ENCODE measurements around the gene IRF4. TPM values are rescaled to one million over a fixed set of nuclear protein-coding genes. Genes with fewer than 3 reads are reported as not detected.
"Not testable (repeated sequence)": the region's sequence is repeated elsewhere in the genome, so short reads cannot be mapped to it uniquely, and the experiment has no call there.

Gene IRF4
- polyA plus RNA-seq, 1 donor: 0.18 TPM

DNA sequence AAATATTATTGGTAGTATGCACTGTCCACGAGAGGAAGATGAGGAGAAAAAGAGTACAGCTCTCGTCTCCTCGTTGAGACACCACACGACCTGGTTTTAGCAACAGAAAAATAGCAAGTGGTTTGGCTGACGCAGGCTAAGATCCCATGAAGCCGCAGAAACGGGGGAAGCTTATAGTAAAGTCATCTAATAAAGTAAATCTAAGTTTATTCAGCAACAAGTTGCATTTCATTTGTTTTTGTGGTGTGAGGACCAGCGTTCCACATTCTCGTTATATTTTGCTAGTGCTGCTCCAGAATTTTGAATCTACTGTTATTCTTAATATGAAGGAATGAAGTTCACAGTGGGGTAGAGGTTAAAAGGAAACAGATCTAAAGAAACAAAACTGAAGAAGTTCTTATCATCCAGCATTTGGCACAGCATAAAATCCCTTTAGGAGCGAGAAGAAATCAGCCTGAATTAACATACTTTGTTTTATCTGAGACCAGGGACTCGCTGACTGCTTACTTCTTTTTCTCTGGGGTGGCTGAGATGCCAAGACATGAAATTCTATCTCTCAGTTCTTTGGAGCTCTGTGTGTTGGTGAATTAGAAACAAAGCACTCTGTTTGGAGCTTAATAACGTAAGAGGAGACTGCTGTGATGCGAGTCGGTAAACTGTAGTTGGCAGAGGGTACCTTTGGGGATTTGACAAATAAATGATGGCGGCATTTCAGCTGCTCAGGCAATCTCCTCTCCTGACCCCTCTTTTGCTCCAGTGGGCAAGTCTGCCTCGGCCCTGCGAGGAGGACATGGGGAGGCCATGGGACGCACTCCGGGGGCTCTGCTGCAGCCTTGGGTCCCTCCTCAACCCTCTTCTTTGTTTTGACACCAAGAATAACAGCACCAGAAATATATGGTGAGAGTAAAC lies 24.9 kb upstream of the IRF4 start:
- DNase-seq: no peak

DNA sequence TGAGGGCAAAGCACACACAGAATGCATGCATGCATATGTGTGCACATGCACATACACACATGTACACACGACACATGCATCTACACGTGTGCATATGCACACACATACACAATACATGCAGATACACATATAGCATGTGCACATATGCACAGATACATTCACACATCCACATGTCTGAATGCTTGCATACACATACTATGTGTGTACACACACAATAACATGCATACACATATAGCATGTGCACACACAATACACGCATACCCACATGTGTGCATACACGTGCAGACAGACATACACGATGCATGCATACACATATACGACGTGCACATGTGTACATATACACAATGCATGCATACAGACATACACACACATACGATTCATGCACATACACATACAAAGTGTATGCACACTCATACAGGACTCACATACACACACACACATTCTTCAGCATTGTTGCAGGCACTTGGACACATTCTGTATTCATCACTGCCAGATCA lies 24.2 kb upstream of the IRF4 start:
- DNase-seq: no peak

DNA sequence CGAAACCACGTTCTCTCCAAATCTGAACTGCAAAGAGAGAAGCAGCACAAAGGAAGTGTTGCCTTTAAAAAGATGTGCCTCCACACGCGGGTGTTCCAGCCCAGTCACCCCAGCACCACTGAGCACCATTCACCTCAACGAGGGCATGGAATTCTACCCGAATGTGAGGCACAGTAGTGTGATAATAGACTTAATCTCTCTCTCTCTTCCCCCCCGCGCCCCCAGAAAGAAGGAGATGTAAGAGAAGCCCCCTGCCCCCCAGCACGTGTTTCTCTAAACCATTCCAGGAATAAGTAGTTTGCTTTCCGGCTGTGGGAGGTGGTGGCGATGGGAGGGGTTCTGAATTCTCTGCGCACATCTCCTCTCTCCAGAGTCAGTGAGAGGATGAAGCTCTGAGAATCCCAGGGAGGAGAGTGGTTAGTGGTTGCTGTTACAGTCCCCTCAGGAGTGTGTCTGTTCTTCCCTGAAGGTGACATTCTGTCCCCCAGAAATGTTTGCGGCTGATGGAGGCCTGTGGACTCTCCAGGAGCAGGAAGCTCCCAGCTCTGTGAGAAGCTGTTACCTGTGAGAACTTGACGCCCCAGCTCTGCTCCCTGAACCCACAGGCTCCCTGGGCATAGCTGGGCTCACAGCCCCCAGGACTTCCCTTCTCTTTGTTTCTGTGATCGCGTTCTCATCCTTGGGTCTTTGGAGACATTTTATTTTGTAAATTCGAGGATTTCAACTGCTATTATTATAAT lies 23.5 kb upstream of the IRF4 start:
- DNase-seq: no peak

DNA sequence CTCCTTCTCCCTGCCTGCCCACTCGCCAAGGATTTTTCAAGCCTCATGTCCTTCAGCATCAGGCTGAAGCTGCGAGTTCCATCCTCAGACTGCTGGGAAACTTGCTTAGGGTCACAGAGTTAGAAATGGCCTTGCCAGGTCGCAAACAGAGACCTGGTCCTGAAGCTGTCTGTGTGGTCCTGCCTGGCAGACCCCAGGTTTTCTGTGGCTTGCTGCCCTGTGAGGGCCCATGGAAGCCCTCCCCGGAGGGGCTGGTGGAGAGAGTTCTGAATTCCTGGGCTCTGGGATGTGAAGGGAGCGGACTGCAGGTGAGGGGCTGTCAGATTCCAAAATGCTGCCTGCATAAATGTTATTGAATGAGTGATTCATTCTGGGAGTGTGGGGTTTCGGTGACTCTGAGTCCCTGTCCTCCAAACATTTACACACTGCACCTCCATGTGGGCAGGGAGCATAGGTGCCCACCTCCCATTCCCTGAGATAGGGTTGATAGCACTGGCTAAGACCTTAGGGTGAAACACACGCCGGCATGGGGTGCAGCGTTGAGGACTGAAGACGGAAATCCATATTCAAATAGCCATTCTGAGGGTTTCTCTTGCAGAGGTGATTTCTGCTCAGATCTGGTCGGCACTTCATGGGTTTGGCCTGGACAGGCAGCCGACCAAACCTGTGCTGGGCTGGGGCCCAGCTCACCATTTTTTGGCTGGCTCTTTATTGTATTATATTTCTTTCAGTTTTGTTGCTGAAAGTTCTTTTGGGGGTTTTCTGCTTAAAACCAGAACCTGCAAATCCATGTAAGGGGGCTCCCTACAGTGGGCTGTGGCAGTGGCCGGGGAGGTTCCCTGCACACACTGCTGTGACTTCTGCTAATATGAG lies 21.8 kb upstream of the IRF4 start:
- no peak for DNase-seq

DNA sequence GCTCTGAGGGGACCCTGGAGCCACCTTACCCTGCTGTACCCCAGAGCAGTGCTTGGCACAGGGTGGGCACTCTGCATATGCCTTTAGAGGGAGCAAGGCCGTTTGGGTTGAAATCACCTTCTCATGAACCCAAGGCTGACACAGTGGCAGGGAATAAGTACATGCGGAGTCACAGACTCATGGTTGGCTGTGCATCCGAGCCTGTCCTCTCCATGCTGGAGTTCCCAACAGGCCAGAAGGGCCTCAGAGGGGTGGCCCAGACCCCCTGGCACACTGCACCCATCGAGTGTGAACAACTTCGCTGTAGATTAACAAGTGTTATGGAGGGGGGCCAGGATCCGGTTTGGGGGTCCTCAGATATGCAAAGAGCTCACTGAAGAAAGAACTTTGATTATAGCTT lies 21.0 kb upstream of the IRF4 start:
- DNase-seq: no peak

DNA sequence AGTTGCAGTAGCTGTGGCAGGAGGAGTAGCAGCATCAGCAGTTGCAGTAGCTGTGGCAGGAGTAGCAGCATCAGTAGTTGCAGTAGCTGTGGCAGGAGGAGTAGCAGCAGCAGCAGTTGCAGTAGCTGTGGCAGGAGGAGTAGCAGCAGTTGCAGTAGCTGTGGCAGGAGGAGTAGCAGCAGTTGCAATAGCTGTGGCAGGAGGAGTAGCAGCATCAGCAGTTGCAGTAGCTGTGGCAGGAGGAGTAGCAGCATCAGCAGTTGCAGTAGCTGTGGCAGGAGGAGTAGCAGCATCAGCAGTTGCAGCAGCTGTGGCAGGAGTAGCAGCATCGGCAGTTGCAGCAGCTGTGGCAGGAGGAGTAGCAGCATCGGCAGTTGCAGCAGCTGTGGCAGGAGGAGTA lies 19.7 kb upstream of the IRF4 start:
- DNase-seq: not testable (repeated sequence)

DNA sequence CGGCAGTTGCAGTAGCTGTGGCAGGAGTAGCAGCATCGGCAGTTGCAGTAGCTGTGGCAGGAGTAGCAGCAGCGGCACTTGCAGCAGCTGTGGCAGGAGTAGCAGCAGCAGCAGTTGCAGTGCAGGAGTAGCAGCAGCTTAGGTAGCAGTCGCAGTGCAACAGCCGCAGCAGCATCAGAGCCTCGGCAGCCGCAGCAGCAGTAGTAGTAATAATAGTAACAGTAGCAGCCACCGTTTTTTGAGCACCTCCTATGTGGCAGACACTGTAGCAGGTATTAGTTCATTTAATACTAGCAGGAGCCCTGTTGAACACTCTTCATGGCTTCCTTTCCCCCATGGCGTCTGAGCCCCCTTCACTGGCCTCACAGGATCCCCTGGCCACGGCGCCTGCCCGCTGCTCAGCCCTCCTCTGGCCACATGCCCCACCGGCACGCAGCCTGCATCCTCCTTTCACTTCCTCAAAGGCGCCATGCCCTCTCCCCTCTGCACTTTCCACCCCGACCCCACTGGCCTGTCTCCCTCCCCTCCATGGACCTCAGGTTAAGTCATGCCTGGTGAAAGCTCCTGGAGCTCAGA lies 19.1 kb upstream of the IRF4 start:
- DNase-seq: no peak

DNA sequence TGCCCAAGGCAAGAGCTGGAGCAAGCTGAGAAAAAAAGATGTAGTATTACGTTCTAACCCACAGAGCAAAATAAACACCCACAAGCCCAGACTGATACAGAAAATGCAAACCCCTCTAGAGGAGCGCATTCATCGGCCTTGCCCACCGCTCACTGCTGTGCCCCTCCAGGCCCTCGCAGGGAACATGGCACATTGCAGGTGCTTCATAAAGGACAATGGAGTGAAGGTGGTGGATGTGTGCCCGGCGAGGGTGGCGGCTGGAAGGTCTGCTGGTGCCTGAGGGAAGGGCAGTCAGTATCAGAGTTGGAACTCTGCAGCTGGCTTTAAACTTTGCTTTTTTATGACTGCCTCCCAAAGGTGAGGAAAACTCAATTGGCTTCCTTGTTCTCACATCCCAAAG lies 18.5 kb upstream of the IRF4 start:
- DNase-seq: no peak

DNA sequence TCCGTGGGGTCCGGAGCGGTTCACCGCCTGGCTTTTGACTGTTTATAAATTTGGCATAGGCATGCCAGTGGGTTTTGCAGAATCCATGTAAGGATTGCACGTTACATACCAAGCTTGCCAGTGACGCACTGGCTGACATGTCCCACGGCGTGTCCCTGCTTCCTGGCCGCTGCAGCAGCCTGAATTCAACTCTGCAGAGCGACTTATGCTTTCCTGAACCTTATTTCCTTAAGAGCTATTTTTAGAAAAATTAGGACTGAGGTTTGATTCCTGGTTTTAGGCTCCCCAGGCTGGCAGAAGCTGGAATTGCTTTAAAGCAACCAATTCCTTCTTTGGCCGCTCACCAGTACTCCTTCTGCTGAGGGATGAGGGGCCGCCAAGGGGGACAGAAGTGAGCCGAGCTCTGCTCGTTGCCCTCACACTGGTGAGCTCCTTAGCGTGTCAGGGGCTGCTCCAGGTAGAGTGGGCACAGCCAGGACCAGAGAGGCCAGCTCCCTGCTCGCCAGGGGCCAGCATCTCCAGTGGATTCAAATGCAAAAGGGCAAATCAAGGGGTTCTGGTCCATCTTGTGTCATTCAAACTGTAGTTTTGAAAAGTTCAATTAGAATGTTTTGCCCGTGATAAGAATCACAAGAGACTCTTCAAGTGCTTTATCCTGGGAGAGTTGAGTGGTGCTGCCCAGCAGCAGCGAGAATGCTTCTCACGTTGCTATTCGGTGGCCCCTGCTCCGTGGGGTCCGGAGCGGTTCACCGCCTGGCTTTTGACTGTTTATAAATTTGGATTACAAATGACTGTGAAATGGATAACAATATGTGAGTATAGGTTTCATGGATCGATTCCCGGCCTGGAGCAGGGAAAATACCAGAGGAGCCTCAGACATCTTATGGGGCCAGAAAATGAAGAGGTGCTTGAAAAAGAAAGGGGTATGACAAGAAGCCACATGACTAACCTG lies 17.5 kb upstream of the IRF4 start:
- DNase-seq: no peak

DNA sequence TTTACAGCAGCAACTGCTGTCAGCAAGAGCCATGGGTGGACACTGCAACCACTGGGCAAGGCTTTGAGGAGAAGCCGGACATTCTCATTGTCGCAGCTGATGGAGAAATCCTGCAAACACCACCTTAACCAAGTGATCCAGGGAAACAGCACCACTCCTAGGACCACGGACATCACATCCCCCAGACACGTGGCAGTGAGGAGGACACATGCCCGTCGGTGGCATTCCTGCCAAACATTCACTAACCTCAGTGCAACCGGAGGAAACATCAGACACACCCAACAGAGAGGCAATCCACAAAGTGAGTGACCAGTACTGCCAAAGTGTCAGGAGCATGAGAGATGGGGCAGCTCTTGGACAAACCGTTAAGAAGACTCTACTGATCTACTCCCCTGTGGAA lies 16.6 kb upstream of the IRF4 start:
- no peak for DNase-seq

DNA sequence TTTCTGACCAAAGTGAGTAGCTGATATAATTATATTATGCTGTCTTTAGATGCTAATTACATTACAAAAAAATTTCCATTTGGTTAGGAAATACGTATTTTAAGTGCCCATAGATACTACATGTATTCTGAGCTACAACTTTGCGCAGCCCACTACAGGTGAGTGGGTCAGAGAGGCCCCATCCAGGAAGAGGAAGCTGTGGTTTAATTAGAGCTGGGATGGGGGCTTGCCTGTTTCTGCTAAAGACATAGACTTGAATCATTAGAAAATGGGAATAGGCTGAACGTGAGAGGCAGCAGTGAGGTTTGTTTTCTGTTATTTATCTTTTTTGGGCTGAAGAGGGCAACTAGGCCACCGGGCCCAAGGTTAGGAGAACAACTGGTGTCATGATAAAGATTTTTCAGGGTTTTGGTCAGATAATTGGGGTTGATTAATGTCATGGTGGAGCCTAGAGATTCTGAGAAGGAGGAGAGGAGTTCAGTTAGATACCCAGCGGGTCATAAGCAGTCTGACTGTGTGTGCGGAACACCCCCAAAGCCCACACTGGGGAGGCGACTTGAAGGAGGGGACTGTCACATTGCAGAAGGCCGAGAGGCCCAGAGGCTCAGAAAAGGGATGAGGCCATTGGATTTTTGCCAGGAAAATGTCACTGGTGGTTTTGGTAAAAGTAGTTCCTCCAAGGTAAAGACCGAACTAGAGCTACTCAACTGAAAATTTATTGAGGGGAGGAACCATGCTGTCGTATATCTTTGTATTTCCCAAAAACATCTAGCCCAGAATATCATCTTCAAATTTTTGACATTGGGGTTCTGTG lies 14.5 kb upstream of the IRF4 start:
- no peak for DNase-seq

DNA sequence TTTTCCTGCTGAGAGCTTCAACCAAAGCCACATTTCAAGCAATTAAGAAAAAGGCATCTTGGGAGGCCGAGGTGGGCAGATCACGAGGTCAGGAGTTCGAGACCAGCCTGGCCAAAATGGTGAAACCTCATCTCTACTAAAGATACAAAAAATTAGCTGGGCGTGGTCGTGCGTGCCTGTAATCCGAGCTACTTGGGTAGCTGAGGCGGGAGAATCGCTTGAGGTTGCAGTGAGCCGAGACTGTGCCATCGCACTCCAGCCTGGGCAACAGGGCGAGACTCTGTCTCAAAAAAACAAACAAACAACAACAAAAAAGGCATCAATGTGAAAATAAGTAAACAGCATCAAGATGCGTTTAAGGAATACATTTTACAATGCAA lies 13.9 kb upstream of the IRF4 start:
- not testable (repeated sequence) for DNase-seq

DNA sequence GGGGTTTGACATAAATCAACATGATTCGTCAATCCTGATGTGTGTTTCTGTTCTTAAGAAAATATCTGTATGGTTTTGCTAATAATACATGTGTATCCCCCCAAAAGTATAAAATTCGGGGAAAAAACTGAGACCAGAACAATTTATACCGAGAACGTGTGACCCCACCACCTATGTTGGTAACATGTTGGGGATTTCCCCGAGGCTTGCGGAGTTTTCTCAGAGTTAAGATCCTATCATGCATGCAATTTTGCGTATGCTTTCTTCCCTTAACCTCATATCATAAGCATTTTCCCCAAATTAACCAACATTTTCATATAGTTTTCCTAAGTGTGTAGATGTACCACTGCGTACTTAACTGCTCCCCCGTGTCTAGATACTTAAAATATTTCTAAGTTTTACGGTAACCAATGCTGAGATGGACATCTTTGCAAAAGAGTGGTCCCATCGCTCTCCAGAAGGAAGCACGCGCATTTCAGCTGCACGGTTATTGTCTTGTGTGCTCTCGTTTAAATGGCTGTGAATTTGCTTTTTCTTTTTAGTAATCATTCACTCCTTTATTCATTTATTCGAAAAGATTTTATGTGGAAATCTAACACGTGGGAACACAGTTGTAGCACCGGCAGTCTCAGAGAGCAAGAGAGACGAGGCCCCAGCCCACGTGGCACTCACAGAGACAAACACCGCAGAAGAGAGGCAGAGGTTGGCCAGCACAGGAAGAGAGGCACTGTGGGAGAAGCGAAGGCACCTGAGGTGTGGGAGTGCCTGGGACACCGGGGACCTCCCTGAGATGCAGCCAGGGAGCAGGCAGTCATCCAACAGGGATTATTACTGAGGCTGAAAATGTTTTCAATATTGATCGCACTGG lies 13.2 kb upstream of the IRF4 start:
- DNase-seq: no peak

DNA sequence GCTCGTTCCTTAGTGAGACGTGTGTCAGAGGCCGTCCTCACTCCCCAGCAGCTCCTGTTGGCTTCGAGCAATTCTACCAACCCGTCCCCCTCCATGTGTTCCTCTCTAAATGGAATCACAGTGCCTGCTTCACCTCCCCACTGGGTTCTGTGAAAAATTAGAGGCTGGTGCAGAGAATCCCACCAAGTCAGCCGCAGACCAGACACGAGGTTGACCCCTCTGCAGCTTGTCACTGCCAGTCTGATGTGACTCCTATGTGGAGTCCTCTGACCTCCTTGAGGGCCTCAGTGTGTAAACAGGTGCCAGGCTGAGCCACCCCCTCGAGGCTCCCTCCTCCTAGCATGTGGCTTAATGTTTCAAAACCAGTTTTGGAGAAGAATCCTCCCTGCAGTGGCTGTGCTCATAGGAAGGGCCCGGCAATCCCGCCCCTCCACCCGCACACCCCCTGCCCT lies 12.6 kb upstream of the IRF4 start:
- no peak for DNase-seq

DNA sequence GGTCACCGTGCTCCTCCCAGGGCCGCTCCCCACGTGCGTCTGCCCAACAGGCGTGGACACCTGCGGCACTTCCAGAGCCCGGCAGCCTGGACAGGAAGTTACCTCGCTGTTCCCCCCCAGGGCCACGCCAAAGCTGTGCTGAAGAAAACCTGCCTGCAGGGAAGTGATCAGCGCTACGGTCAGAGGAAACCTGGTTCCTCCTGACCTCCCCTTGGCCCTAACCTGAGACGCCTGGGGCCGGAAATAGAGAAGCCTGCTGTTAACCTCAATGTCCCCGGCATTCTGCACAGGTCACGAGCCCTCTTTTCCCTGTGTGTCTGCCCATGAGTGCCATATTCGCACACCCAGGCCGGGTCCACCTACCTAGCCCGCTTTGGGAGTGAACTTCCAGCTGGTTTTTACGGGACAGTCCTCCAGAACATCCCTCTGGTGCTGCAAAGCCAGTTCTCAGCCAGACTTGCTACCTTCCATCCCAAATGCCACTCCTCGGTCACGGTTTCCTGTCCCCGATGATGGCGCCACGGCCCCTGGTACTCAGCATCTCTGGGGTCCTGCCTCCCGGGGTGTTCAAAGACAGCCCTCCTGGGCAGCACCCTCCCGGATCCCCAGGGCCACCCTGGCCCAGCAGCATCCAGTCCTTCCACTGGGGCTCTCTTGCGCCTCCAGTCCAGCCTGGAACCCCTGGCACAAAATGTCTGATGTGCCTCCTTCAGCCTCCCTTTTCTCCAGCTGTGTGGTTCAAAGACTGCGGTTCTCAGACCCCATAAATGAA lies 12.0 kb upstream of the IRF4 start:
- DNase-seq: no peak

DNA sequence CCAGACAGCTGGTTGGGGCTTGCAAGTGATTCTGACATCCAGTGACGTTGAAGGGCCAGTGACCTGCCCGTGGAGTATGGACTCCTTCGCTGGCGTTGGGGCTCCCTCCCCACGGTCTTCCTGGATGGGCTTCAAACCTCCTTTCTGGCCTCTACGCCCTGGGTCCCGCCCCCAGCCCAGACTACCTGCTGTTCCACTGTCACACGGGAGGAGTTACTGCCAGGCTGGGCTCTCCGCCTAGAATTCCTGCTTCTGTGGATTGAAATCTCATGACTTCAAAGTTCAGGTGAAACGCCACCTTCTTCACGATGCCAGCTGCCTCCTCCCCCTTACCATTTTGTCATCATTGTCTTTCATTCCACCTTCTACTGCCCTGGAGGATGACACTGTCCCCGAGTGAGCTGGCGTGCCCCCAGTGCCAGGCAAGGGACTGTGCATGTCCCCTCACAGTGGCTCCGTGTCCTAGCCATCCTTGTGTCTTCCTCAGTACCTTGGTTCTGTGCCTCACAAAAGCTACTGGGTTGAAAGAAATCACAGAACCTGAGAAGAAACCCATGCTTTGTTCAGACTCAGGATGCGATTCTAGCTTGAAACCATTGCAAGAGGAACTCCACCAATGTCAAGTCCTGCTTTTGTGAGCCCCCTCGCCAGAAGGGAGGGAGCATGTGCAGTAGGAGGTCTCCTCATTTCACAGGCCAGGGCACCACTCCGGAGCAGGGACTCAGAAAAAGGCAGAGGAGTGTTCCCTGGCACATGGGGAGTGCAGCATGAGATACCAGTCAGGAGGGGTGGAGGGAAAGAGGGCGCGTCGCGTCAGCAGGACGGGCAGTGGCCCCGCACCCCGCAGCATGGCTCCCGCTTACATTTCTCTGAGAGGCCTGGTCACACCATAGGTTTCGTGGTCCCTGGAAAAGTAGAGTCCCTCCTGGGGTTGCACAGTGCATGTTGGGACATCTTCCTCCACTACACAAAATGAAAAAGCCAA lies 11.0 kb upstream of the IRF4 start:
- DNase-seq: no peak

All from left kidney (tissue), 2 donors.